Measurements from ENCODE around the gene AFF3.

The AFF3 gene

DNA sequence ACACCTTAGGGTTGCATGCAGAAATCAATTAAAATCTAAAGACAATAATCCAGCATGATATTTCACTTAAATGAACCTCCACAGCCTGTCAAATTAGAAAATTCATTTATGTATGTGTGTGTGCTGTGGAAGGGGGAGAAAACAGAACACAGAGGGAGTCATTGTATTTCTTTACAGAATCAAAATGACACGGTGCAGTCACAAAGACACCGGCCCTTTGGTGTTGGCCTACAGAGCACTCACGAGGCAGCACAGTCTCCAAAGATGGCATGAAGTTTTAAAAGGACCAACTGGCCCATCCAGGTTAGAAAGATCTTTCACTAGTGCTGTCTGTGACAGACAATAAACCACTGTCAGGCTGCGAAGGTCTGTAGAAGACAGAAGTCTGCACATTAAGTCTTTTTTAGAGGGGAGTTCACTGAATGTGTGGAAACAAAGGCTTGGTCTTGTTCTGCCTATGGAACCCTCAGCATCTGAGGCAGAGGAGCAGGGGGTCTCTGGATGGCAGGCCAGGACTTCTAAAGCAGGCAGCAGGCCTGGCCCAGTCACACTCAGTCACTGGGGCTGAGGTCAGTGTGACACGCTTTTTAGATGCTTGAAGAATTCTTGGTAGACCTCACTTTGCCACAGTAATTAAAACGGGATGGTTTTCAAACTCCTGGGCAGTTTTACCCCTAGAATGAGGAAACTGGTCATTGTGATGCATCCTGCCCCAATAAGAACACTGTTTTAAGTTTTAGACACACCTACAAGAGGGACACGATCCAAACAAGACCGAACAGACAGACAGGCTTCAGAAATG lies 184.9 kb downstream of the AFF3 start:
- Histone ChIP-seq H3F3A (ENCODE audit: control insufficient read depth, insufficient read depth) (no peaks in the 10 kb centered on the region), H3K4me3 (ENCODE audit: low read length) (no peak overlapping the region), H4K20me1 (ENCODE audit: control insufficient read depth, insufficient read depth, low read depth, low read length) (no peaks in the 10 kb centered on the region), H3K36me3 (ENCODE audit: control insufficient read depth, low read length) (peaks cover 22% of the 10 kb centered on the region), H3K27ac (ENCODE audit: low read depth, low read length) (no peak overlapping the region), H3K9me2 (replicated peaks; ENCODE audit: control insufficient read depth, low read length) (no peaks in the 10 kb centered on the region), H3K9me3 (ENCODE audit: control insufficient read depth, insufficient read depth, low read length) (no peaks in the 10 kb centered on the region), H3K79me2 (ENCODE audit: control insufficient read depth, low read length) (no peaks in the 10 kb centered on the region), H3K4me2 (ENCODE audit: low read length) (no peak overlapping the region), H3K27me3 (ENCODE audit: control insufficient read depth, low read length) (no peaks in the 10 kb centered on the region), H3K4me1 (ENCODE audit: control insufficient read depth, low read length) (peaks cover 2% of the 10 kb centered on the region; the same call in 1 of the 2 replicates)
- no peak for TF ChIP-seq EZH2phosphoT487 (IDR thresholded peaks at IDR 0.05; ENCODE audit: borderline replicate concordance, low read length)
- TF ChIP-seq, protein P1, sequence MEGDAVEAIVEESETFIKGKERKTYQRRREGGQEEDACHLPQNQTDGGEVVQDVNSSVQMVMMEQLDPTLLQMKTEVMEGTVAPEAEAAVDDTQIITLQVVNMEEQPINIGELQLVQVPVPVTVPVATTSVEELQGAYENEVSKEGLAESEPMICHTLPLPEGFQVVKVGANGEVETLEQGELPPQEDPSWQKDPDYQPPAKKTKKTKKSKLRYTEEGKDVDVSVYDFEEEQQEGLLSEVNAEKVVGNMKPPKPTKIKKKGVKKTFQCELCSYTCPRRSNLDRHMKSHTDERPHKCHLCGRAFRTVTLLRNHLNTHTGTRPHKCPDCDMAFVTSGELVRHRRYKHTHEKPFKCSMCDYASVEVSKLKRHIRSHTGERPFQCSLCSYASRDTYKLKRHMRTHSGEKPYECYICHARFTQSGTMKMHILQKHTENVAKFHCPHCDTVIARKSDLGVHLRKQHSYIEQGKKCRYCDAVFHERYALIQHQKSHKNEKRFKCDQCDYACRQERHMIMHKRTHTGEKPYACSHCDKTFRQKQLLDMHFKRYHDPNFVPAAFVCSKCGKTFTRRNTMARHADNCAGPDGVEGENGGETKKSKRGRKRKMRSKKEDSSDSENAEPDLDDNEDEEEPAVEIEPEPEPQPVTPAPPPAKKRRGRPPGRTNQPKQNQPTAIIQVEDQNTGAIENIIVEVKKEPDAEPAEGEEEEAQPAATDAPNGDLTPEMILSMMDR (IDR thresholded peaks at IDR 0.05; ENCODE audit: low read depth, low read length, poor library complexity, severe bottlenecking): no peak

- Histone ChIP-seq H3K4me3 (ENCODE audit: low read length) (no peak overlapping the region), H3K36me3 (ENCODE audit: control insufficient read depth, low read length) (peaks cover 22% of the 10 kb centered on the region), H3K9me3 (ENCODE audit: control insufficient read depth, insufficient read depth, low read length) (no peaks in the 10 kb centered on the region), H3K4me1 (ENCODE audit: control insufficient read depth, low read length) (peaks cover 2% of the 10 kb centered on the region; the same call in 1 of the 2 replicates), H3K4me2 (ENCODE audit: low read length) (no peak overlapping the region), H3K79me2 (ENCODE audit: control insufficient read depth, low read length) (no peaks in the 10 kb centered on the region), H3K27ac (ENCODE audit: low read depth, low read length) (no peak overlapping the region), H3F3A (ENCODE audit: control insufficient read depth, insufficient read depth) (no peaks in the 10 kb centered on the region), H3K27me3 (ENCODE audit: control insufficient read depth, low read length) (no peaks in the 10 kb centered on the region), H4K20me1 (ENCODE audit: control insufficient read depth, insufficient read depth, low read depth, low read length) (no peaks in the 10 kb centered on the region), H3K9me2 (replicated peaks; ENCODE audit: control insufficient read depth, low read length) (no peaks in the 10 kb centered on the region)
- TF ChIP-seq, protein P1 (IDR thresholded peaks at IDR 0.05; ENCODE audit: low read depth, low read length, poor library complexity, severe bottlenecking): no peak
- TF ChIP-seq EZH2phosphoT487 (IDR thresholded peaks at IDR 0.05; ENCODE audit: borderline replicate concordance, low read length): no peak
Observed at GRCh38 chr2:99956232-99957030, 186.0 kb downstream of the AFF3 start.

- no peak for TF ChIP-seq EZH2phosphoT487 (IDR thresholded peaks at IDR 0.05; ENCODE audit: borderline replicate concordance, low read length)
- TF ChIP-seq, protein P1 (IDR thresholded peaks at IDR 0.05; ENCODE audit: low read depth, low read length, poor library complexity, severe bottlenecking): no peak
- Histone ChIP-seq H3K4me1 (ENCODE audit: control insufficient read depth, low read length) (peaks cover 2% of the 10 kb centered on the region; the same call in 1 of the 2 replicates), H3K27ac (ENCODE audit: low read depth, low read length) (no peak overlapping the region), H3K36me3 (ENCODE audit: control insufficient read depth, low read length) (peaks cover 23% of the 10 kb centered on the region), H3K27me3 (ENCODE audit: control insufficient read depth, low read length) (no peaks in the 10 kb centered on the region), H3K9me2 (replicated peaks; ENCODE audit: control insufficient read depth, low read length) (no peaks in the 10 kb centered on the region), H3K79me2 (ENCODE audit: control insufficient read depth, low read length) (no peaks in the 10 kb centered on the region), H3K4me3 (ENCODE audit: low read length) (no peak overlapping the region), H4K20me1 (ENCODE audit: control insufficient read depth, insufficient read depth, low read depth, low read length) (no peaks in the 10 kb centered on the region), H3F3A (ENCODE audit: control insufficient read depth, insufficient read depth) (no peaks in the 10 kb centered on the region; the same call in 1 of the 2 replicates), H3K9me3 (ENCODE audit: control insufficient read depth, insufficient read depth, low read length) (no peaks in the 10 kb centered on the region), H3K4me2 (ENCODE audit: low read length) (no peak overlapping the region)
Observed at GRCh38 chr2:99953750-99954149, 188.6 kb downstream of the AFF3 start.
